Subcutaneous adipose tissue (tissue), 4 donors: Measurements from ENCODE around the gene MKNK2. TPM values are rescaled to one million over a fixed set of nuclear protein-coding genes. Genes with fewer than 3 reads are reported as not detected.

Experiments
- CTCF ChIP-seq: fragments of 450-650 bp; IDR thresholded peaks from one replicate; pipeline ENCODE4 v1.5.1; 2016; ENCODE audit warnings: low read depth, mild to moderate bottlenecking, control low read depth, antibody characterized with exemption, moderate library complexity
- total RNA-seq, 4 donors: library from RNA; depleted of rRNA; stranded (reverse); fragments of >200 nt; gene quantifications; one replicate each; pipeline ENCODE4 v1.1.0, GENCODE V29; 2016

MKNK2 gene
- total RNA-seq, 4 donors from 2014 or later = 120 to 386 (median 204) TPM

GRCh38 chr19:2010135-2010668 lies 40.8 kb downstream of the MKNK2 start:
- TF ChIP-seq CTCF = no peak

GRCh38 chr19:2003874-2004273 lies 47.2 kb downstream of the MKNK2 start:
- no peak for TF ChIP-seq CTCF

GRCh38 chr19:1999856-2000515 lies 51.1 kb downstream of the MKNK2 start:
- no peak for TF ChIP-seq CTCF

GRCh38 chr19:1998712-1999708 lies 52.0 kb downstream of the MKNK2 start:
- TF ChIP-seq CTCF = no peak

- no peak for TF ChIP-seq CTCF
Measured at GRCh38 chr19:1997353-1998233, 53.5 kb downstream of the MKNK2 start.

- no peak for TF ChIP-seq CTCF
Measured at GRCh38 chr19:1992759-1993260, 58.2 kb downstream of the MKNK2 start.
